ENCODE data around the gene FIGN. TPM values are rescaled to one million over a fixed set of nuclear protein-coding genes. Genes with fewer than 3 reads are reported as not detected.

Gene FIGN
- total RNA-seq, 1 experiment from 2014 or later: 14.6 TPM

- no CpG with 5 or more reads among the region's 5 CpGs for WGBS (ENCODE audit: extremely low coverage, insufficient read length, low lambda C conversion rate)
- no peak overlapping the region for H3K4me3 Mint-ChIP-seq
- no peak overlapping the region for H2BK20ac ChIP-seq (ENCODE audit: low read depth, low read length, poor library complexity, severe bottlenecking)
- H3K23ac ChIP-seq (ENCODE audit: insufficient read length, low read depth, low read length): no peak overlapping the region
- no peak overlapping the region for H3K4me2 ChIP-seq (ENCODE audit: insufficient read depth, insufficient read length, low read length)
- H3K9ac ChIP-seq (ENCODE audit: extremely low read depth, insufficient read length, low read length): no peak overlapping the region
- no peak overlapping the region for H2BK120ac ChIP-seq (ENCODE audit: low read depth, low read length, poor library complexity, severe bottlenecking)
- no peak overlapping the region for H3K27ac Mint-ChIP-seq
- no peaks in the 10 kb centered on the region for H3K27me3 ChIP-seq (ENCODE audit: insufficient read depth, low read length)
- no peak overlapping the region for H3K4ac ChIP-seq (ENCODE audit: low read depth, low read length)
- H3T11ph ChIP-seq (ENCODE audit: low read length): no peak overlapping the region
- no peak overlapping the region for H4K91ac ChIP-seq (ENCODE audit: insufficient read length, low read depth, low read length)
- H2AK5ac ChIP-seq (ENCODE audit: insufficient read length, low read length): no peak overlapping the region
- no peak overlapping the region for H3K27ac ChIP-seq (ENCODE audit: insufficient read length, low read depth, low read length)
- no peak overlapping the region for H4K5ac ChIP-seq (ENCODE audit: insufficient read length, low read depth, low read length)
- H3K9me3 Mint-ChIP-seq: no peaks in the 10 kb centered on the region
- no peaks in the 10 kb centered on the region for H3K79me1 ChIP-seq (ENCODE audit: insufficient read depth, low read depth, low read length, poor library complexity, severe bottlenecking)
- H3K9me3 ChIP-seq (ENCODE audit: control insufficient read depth, low read depth, low read length): no peaks in the 10 kb centered on the region
- TF ChIP-seq, protein P1, sequence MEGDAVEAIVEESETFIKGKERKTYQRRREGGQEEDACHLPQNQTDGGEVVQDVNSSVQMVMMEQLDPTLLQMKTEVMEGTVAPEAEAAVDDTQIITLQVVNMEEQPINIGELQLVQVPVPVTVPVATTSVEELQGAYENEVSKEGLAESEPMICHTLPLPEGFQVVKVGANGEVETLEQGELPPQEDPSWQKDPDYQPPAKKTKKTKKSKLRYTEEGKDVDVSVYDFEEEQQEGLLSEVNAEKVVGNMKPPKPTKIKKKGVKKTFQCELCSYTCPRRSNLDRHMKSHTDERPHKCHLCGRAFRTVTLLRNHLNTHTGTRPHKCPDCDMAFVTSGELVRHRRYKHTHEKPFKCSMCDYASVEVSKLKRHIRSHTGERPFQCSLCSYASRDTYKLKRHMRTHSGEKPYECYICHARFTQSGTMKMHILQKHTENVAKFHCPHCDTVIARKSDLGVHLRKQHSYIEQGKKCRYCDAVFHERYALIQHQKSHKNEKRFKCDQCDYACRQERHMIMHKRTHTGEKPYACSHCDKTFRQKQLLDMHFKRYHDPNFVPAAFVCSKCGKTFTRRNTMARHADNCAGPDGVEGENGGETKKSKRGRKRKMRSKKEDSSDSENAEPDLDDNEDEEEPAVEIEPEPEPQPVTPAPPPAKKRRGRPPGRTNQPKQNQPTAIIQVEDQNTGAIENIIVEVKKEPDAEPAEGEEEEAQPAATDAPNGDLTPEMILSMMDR (conservative IDR thresholded peaks at IDR 0.05): no peak
- H4K20me1 ChIP-seq (ENCODE audit: control insufficient read depth, insufficient read depth, insufficient read length): no peaks in the 10 kb centered on the region
- no peak overlapping the region for H2AFZ ChIP-seq (ENCODE audit: low read length)
- H3K14ac ChIP-seq (ENCODE audit: insufficient read depth, low read length): no peak overlapping the region
- peaks cover 4% of the 10 kb centered on the region; the same call in 1 of the 2 replicates for H3K79me2 ChIP-seq (ENCODE audit: insufficient read depth, low read length)
- H3K36me3 Mint-ChIP-seq (ENCODE audit: insufficient read depth in 1 of 3, low read depth in 3 of 3): no peaks in the 10 kb centered on the region
- H3K4me1 Mint-ChIP-seq: peaks cover 43 to 49% of the 10 kb centered on the region in 2 experiments
- H3K23me2 ChIP-seq (ENCODE audit: insufficient read length, low read depth, low read length, poor library complexity, severe bottlenecking): no peaks in the 10 kb centered on the region
- H3K56ac ChIP-seq (ENCODE audit: insufficient read length, low read depth, low read length): no peak overlapping the region
- H3K18ac ChIP-seq (ENCODE audit: insufficient read length, low read depth, low read length): no peak overlapping the region
- DNase-seq: no peak
- peaks cover 7% of the 10 kb centered on the region; the same call in 1 of the 2 replicates for H3K4me1 ChIP-seq (ENCODE audit: insufficient read depth, low read length)
- no peak overlapping the region for H2BK15ac ChIP-seq (ENCODE audit: low read depth, low read length)
- H4K8ac ChIP-seq (replicated peaks; ENCODE audit: insufficient read length, low read depth, low read length): no peak overlapping the region
- no peak overlapping the region for H2BK5ac ChIP-seq (ENCODE audit: insufficient read length, low read length)
- no peaks in the 10 kb centered on the region for H3K27me3 Mint-ChIP-seq (ENCODE audit: low read depth)
- no peak overlapping the region for H2BK12ac ChIP-seq (ENCODE audit: insufficient read length, low read depth, low read length)
Observed at GRCh38 chr2:163717515-163717914, 18.3 kb downstream of the FIGN start.

Measured in H9 (cell line).